Activated T-cell treated with anti-CD3 and anti-CD28 coated beads for 24 hours (primary cell): Measurements from ENCODE around the gene MAP3K19.
"Not testable (repeated sequence)": the region's sequence is repeated elsewhere in the genome, so short reads cannot be mapped to it uniquely, and the experiment has no call there.

ENCODE experiments used
- DNase-seq: peaks from one replicate; pipeline ENCODE4 v3.0.0-alpha.2; 2020; ENCODE audit warnings: low read depth

Gene MAP3K19

DNA sequence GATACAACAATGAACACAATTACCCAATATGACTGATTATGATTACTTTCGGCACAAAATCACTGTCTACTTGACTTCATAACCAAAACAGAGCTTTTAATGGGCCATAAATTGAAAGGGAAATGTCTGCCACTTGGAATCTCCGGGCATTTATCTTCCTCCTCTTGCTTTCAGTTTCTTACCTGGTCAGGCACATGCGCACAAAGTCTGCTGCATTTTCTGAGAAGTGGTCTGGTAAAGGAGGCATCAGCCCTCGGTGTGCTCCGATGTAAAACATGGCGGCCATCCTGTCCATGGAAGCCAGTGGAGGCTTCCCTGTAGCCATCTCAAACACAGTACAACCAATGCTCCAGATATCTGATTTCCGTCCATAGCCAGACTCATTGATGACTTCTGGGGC, 66.6 kb downstream of the MAP3K19 start:
- DNase-seq, result no peak

DNA sequence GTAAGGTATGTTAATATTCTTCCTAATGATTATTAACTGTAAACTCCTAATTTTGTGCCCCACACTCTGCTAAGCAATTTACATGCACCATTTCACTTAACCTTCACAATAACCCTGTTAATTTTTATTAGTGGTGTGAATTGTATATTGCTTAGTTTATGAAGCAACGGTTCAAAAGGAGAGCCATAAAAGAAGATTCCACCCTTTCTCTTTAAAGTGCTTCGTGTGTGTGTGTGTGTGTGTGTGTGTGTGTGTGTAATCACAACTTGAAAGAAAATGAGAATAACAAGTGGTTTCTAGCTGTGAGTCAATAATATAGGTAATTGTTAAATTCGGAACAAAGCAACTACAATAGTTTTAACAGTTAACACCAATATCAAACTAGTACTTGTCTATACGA, 68.0 kb downstream of the MAP3K19 start:
- DNase-seq, result no peak

DNA sequence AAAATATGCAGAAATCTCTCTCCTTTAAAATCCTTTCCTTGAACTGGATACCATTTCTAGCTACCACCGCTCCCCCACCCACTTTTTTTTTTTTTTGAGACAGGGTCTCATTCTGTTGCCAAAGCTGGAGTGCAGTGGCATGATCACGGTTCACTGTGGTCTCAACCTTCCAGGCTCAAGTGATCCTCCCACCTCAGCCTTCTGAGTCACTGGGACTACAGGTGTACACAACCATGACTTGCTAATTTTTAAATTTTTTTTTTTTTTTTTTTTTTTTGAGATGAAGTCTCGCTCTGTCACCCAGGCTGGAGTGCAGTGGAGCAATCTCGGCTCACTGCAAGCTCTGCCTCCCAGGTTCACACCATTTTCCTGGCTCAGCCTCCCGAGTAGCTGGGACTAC, 70.1 kb downstream of the MAP3K19 start:
- not testable (repeated sequence) for DNase-seq

DNA sequence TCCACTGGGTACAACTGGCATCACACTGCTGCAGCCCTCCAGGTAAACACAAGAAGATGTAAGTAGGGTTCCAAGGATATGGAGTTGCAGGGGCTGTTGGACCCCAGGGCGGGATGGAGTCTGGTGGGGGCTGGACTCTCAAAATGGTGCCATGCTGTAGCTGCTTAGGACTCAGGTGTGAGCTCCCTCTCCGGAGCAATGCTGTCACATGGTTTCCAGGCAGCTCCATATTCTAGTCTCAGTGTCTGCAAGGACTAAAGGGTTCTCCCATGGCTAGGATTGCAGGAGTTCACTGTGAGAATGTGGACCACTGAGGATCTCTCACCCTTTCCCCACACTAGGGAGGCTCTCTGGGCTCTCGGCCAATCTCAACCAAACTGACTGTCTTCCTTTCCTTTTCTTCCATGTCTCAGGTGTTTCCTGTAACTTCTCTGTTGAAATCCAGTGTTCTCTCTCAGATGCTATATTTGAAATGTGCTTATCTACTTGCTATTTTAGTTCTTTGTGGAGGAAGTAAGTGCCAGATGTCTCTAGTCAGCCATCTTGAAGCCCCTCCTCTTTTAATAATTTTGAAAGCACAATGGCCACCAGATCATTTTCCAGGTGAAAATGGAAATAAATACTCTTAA, 71.1 kb downstream of the MAP3K19 start:
- DNase-seq, result no peak

DNA sequence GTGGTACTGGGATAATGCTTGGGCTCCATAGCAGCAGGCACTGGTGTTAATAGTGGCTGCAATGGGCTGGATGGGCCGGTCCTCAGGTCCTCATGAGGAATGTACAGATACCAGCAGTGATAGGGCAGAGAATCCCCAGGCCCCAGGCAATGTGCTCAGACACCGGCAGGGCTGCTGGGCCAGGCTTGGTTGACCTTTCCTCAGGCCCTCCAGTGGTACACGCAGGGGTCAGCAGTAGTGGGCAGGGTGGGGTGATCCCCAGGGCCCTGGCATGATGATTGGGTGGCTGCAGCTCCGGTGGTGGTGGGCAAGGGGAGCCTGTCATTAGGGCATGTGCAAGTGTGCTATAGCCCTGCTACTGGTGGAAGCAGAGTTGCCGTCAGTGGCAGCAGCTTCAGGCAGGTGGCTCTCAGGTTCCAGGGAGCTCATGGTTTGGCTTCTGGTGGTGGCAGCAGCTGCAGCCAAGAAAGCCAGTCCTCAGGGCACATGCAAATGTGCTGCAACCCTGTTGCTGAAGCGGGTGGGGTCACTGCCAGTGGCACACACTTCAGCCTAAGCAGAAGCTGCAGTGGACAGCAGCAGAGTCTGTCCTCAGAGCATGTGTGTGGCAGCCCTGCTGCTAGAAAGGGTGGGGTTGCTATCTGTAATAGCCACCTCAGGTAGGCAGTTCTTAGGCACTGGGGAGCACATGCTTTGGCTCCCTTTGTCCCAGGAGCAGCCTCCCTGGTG, 71.8 kb downstream of the MAP3K19 start:
- DNase-seq, result no peak

DNA sequence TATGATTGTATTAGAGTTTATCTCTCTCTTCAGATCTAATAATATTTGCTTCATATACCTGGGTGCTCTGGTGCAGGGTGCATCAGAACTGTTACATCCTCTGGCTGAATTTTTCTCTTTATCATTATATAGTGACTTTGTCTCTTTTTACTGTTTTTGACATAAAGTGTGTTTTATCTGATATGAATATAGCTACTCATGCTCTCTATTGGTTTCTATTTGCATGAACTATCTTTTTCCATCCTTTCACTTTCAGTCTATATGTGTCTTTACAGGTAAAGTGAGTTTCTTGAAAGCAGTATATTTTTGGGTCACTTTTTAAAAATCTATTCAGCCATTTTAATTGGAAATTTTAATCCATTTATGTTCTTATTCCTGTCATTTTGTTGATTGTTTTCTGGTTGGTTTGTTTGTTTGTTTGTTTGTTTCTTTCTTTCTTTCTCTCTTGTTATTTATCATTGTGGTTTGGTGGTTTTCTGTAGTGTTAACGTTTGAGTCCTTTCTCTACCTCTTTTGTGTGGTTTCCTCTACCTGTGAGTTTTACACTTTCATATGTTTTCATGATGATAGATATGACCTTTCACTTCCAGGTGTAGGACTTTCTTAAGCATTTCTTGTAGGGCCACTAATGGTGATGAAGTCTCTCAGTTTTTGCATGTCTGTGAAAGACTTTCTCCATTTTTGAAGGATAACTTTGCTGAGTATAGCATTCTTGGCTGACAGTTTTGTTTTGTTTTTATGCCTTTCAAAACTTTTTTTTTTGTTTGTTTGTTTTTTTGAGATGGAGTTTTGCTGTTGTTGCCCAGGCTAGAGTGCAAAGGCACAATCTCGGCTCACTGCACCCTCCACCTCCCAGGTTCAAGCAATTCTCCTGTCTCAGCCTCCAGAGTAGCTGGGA, 73.8 kb downstream of the MAP3K19 start:
- no peak for DNase-seq

DNA sequence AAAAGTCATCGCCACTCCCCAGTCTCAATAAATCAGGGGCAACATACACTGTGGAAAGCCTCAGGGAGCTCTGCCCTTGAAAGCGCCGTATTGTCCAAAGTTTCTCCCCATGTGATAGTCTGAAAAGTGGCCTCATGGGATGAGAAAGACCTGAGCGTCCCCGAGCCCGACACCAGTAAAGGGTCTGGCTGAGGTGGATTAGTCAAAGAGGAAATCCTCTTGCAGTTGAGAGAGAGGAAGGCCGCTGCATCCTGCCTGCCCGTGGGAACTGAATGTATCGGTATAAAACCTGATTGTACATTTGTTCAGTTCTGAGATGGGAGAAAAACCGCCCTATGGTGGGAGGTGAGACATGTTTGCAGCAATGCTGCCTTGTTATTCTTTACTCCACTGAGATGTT, 80.1 kb downstream of the MAP3K19 start:
- DNase-seq, result not testable (repeated sequence)

DNA sequence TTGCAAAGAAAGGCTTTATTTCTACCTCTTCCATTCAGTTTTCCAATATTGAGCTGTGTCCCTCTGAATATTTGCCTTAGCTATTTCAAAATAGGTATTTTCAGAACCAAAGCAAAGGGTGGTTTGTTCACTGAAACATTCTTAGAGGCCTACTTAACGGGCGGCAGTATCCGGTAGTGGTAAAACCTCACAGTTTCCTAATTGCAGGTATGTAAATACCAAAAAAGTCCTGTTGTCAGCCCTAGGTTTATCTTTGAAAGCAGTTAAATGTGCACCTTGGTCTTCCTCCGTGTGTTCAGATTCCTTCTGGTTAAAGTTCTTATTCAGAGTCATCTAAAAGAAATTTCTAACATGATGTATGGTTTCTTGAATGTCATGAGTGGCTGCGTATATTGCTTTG, 89.8 kb downstream of the MAP3K19 start:
- DNase-seq, result no peak

DNA sequence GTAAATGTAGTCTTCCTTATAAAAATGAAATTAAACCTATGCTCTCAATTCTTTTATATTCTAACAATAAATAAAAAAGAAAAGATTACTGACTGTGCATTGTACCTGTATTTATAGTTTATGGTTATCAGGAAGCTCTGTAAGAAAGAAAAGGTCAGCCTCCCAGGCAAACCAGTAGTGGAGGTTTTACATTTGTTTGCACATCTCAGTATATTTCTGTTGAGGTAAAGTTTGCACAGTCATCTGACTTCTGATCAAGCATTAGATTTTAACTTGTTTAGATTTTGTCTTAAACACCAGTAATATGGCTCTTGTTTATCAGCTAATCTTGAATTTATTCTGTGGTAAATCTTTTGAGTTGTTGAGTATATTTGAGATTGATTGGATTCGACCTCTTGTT, 91.5 kb downstream of the MAP3K19 start:
- DNase-seq, result no peak

DNA sequence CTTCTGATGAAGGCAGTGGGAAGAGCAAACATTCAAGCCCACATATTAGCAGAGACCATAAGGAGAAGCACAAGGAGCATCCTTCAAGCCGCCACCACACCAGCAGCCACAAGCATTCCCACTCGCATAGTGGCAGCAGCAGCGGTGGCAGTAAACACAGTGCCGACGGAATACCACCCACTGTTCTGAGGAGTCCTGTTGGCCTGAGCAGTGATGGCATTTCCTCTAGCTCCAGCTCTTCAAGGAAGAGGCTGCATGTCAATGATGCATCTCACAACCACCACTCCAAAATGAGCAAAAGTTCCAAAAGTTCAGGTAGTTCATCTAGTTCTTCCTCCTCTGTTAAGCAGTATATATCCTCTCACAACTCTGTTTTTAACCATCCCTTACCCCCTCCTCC, 93.2 kb downstream of the MAP3K19 start:
- DNase-seq, result no peak

DNA sequence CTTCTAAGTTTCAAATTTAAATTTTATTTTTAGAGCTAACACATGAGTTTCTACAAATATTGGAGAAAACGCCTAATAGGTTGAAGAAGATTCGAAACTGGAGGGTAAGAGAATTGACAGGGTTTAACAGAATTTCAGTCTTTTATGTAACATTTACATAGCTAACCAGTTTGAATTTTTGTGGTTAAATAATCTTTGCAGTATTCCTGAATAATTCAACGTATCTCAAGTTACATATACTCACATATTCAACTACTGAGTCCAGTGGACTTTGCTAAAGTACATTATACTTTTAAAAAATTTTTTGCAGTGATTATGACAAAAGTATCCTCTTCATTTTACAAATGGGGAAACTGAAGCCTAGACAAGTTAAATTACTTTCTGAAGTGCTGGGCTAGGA, 94.6 kb downstream of the MAP3K19 start:
- DNase-seq, result no peak

DNA sequence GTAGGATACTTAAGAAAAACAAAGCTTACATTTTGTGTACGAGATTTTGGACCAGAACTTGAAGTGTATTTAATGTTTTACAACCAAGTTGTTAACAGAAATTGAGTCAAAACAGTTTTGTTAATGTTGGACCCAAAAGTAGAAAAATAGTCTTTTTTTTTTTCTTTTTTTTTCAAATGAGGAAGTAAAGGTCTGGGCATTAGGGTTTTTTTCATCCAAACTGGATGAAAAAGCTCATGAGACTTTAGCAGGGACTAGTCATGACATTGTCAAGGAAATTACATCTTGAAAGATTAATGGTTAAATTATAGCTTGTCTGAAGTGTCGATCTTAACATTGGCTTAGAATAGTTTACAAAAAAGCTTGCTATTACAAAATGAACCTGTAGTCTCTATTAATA, 96.4 kb downstream of the MAP3K19 start:
- DNase-seq, result no peak

DNA sequence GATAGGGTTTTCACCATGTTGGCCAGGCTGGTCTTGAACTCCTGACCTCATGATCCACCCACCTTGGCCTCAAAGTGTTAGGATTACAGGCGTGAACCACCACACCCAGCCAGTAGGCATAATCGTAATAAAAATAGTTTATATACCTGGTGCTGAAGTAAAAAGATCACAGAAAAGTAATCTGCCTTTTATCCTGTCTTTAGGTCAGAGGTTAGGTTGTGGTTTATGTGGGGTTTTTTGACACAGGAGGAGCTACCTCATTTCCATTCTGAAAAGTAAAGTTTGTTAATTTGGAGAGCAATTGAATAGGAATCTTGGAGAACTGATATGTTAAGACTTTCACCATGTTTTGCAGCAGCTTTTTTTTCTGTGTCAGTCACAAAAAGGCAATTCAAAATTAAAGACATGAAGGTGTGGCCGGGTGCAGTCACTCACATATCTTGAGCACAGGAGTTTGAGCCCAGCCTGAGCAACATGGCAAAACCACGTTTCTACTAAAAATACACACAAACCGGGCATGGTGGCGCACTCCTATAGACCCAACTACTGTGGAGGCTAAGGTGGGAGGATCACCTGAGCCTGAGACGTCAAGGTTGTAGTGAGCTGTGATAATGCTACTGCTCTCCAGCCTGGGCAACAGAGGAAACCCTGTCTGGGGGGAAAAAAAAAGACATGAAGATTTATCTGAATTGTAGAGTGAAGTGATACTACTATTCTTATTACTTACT, 97.1 kb downstream of the MAP3K19 start:
- DNase-seq, result no peak

DNA sequence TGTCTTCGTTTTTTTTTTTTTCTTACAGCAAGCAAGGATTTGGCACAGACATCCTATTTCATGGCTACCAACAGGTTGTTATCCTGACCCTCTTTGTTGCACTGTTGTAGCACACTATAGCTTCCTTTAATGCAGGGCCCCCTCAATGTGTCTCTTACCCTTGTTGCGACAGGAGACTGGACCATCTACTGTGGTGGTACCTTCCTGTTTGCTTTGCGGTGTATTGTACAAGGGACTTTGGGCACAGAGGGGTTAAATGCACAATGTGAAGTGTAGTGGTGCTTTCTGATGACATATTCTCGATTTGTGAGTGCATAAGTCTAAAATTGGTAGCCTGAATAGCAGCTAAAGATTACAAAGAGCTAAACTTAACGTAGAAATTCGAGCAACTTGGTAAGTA, 101.2 kb downstream of the MAP3K19 start:
- no peak for DNase-seq

DNA sequence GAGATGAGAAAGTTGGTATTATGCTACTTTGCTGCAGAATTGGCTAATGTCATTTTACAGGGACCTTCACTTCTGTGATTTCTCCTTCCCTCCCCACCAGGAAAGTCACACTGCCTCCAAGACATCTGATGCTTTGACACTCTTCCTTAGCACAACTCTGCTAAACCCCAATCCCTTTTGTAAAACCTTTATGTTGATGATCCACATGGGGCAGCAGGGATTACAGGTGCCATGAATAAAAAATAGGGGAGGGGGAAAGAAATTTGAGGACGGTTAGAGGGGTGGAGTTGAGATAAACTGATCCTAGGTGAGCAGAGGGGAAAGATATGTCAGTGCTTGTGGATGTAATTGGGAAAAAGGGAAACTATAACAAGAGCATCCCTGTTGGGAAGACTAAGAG, 102.3 kb downstream of the MAP3K19 start:
- no peak for DNase-seq

DNA sequence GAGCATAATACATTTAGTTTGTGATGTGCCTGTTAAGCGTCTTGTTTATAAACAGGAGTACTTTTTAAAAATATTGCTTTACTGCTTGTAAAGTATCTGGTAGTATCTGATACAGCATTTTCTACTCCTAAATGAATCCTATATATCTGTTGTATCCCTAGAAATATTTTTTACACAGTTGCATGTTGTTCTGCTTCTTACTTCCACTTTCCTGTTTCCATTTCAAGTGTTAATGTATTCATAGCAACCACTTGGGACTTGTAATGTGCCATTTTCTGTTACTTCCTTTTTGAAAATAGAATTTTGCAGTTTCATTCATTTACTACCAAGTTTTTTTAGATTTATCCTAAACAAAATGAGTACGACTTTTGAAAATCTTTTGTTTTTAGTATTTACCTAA, 103.7 kb downstream of the MAP3K19 start:
- no peak for DNase-seq

DNA sequence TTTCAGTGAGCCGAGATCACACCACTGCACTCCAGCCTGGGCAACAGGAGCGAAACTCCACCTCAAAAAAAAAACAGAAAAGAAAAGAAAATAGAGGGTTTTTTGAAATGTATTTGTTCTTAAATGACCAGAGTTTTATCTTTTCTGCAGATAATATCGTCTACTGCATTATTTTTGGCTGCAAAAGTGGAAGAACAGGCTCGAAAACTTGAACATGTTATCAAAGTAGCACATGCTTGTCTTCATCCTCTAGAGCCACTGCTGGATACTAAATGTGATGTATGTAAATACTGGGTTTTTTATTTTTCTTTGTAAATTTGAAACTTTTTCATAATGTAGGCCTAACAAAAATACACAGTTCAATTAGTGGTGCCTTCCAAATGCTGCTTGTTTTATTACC, 110.6 kb downstream of the MAP3K19 start:
- DNase-seq, result no peak

DNA sequence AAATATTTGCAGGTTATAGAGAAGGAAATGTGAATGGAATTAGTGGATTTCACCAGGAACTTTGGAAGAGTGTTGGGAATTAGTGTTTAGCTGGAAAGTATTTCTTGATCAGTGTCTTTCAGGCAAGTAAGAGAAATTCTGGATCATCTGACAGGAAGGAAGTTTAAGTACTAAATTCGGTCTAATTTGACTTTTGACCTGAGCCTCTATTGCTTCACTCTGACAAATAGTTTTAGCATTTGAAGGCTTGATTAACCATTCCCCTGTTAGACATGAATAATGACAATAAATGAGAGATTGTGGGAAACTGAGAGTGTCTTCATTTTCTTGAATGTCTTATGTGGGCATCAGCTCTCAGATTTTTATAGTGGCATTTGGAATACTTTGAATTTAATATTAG, 112.6 kb downstream of the MAP3K19 start:
- DNase-seq, result no peak

DNA sequence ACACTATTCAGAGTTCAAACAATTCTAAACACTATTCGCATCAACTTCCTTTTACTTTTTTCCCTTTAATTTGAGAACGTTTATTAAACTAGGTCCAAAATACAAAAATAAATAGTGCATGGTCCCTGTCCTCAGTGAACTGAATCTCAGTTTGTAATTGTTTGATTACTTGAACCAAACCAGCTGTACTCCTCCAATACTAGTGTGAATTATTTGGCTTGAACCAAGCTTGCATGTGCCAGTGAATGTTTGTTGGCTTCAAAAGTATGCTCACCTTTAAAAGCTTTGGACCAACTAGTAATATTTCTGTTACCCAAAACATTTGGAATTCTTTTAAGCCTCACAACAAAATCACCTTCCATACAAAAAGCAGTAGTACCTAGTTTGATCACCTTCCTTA, 113.1 kb downstream of the MAP3K19 start:
- no peak for DNase-seq

DNA sequence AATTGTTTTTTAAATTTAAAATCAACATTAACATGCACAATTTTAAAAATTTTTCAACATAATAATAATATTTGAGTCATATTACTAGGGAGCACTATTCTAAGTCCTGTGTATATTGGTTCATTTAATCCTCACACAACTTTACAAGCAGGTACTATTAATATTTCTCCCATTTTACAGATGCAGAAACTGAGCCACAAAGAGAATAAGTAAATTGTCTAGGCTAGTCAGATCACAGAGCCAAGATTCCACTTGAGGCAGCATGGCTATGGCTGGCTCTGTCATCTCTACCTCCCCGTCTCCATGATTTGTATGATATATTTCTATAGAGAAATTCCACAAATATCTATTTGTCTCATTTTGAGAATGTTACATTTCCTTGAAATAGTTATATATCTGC, 113.5 kb downstream of the MAP3K19 start:
- DNase-seq, result no peak

DNA sequence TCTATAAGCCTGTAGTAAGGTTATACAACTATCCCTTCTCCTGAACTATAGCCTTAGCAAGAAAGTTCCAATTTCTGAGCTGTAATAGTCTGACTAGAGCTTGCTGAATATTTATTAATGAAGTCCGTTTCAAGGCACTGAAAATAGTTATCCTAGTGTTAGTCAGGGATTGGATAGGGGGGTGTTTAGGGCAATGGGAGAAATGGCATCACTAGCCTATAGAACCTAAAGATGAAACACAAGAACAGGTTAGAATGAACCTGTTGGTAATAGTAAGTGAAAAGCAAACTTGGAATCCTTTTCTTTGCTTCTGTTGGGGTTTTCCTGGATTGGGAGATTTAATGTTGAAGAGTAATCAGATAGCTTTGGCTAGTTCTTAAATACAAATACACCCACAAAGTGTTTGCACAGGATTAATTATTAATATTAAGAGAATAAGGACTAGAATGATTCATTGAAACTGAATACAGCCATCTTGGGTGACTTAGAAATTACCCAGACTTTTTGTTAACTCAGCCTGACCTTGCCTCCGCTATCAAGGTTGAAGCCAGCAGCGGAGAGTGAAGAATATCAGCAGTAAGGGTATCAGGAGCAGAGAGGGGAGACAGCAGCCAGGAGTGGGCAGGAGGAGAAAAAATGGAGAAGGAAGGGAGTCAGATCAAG, 114.3 kb downstream of the MAP3K19 start:
- DNase-seq, result no peak

DNA sequence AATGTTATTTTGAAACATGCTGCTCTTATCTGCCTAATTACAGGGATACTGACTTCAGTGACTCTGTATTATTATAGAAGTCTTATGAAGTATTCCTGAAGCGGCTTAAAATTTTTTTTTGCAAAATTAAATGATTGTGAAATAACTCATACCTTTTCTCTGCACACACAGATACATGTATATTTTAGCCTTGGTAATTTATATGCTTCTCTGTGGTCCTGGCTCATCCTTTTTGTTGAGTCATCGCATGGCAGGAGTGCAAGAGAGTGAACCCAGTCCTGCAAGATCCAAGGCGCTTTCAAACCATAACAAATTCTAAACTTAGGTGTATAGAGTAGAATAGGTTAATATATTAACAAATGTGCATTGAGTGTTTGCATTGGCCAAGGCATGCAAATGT, 120.1 kb downstream of the MAP3K19 start:
- DNase-seq, result no peak
